K562 (cell line): ENCODE results near the gene SCARB2. TPM values are rescaled to one million over a fixed set of nuclear protein-coding genes. Genes with fewer than 3 reads are reported as not detected.
A peak's percentile ranks its signal among the peaks of the same experiment; 100 is the strongest.

Source experiments
- CBX1 ChIP-seq: sonication (generic); IDR thresholded peaks from 2 replicates; pipeline ENCODE4 v1.6.1; 2016; ENCODE audit warnings: antibody characterized with exemption, low read depth, mild to moderate bottlenecking
- FOXP1 ChIP-seq: sonication (generic); formaldehyde crosslinking; IDR thresholded peaks from 2 replicates; pipeline ENCODE4 v1.8.0; 2022; ENCODE audit warnings: mild to moderate bottlenecking, missing genetic modification reagents
- HNRNPK ChIP-seq: fragments of 200-400 bp; formaldehyde crosslinking; IDR thresholded peaks from one replicate; pipeline ENCODE4 v1.6.1; 2018; ENCODE audit warnings: mild to moderate bottlenecking, low read depth, low read length; ENCODE audit not compliant: poor library complexity, severe bottlenecking
- KAT8 ChIP-seq: fragments of 450-650 bp; IDR thresholded peaks from 2 replicates; pipeline ENCODE4 v1.6.1; 2016; ENCODE audit warnings: low read depth, mild to moderate bottlenecking
- MEIS2 ChIP-seq: fragments of 450-650 bp; IDR thresholded peaks from 2 replicates; pipeline ENCODE4 v1.6.1; 2014; ENCODE audit warnings: mild to moderate bottlenecking; ENCODE audit not compliant: partially characterized antibody
- NCOR1 ChIP-seq: fragments of 450-650 bp; IDR thresholded peaks from 2 replicates; pipeline ENCODE4 v1.6.1; 2016; ENCODE audit warnings: mild to moderate bottlenecking, moderate library complexity
- PCBP1 ChIP-seq: fragments of 200-400 bp; formaldehyde crosslinking; IDR thresholded peaks from 2 replicates; pipeline ENCODE4 v1.6.1; 2018; ENCODE audit warnings: mild to moderate bottlenecking, low read depth, low read length; ENCODE audit not compliant: poor library complexity, severe bottlenecking
- PHF8 ChIP-seq: fragments of 200-600 bp; sonication (generic); IDR thresholded peaks from 2 replicates; pipeline ENCODE4 v1.6.1; 2012; ENCODE audit warnings: mixed run types, mild to moderate bottlenecking, inconsistent platforms, low read length, moderate library complexity, borderline replicate concordance
- POLR2AphosphoS5 ChIP-seq: IDR thresholded peaks from 2 replicates; pipeline ENCODE4 v1.6.1; 2011; ENCODE audit warnings: mild to moderate bottlenecking, low read depth, low read length, moderate library complexity; ENCODE audit not compliant: control insufficient read depth, insufficient read depth
- RBM22 ChIP-seq: fragments of 200-400 bp; formaldehyde crosslinking; IDR thresholded peaks from 2 replicates; pipeline ENCODE4 v1.6.1; 2018; ENCODE audit warnings: low read length, low read depth; ENCODE audit not compliant: poor library complexity, severe bottlenecking
- RNF2 ChIP-seq: sonication (generic); IDR thresholded peaks from 2 replicates; pipeline ENCODE4 v1.6.1; 2016
- SOX6 ChIP-seq: fragments of 450-650 bp; IDR thresholded peaks from 2 replicates; pipeline ENCODE4 v1.6.1; 2014; ENCODE audit warnings: mild to moderate bottlenecking
- TEAD2 ChIP-seq: fragments of 450-650 bp; IDR thresholded peaks from 2 replicates; pipeline ENCODE4 v1.6.1; 2016; ENCODE audit warnings: missing genetic modification characterization, control low read depth, missing compliant biosample characterization
- ZNF124 ChIP-seq: sonication (generic); formaldehyde crosslinking; IDR thresholded peaks from 2 replicates; pipeline ENCODE4 v1.8.1; 2022; ENCODE audit warnings: missing genetic modification reagents
- ZNF324 ChIP-seq: fragments of 250-450 bp; sonication (Bioruptor Pico); IDR thresholded peaks from 2 replicates; pipeline ENCODE4 v1.4.0; 2020; ENCODE audit warnings: mild to moderate bottlenecking
- ZNF766 ChIP-seq: fragments of 200-800 bp; sonication (Bioruptor generic); conservative IDR thresholded peaks from 2 replicates; pipeline ENCODE4 v1.6.1; 2016; ENCODE audit warnings: missing genetic modification characterization, missing compliant biosample characterization
- polyA plus RNA-seq, 8 experiments: library from polyadenylated mRNA; depleted of rRNA in 4 of 8; stranded (reverse) in 5 of 8; unstranded in 3 of 8; fragments of >200 nt; fragmentation: Nextera tagmentation in 2 of 8; fragmentation: Illumina TruSeq in 1 of 8; extraction: Ambion mirVana in 2 of 8; extraction: Trizol in 1 of 8; gene quantifications; 2 replicates each; pipeline versions ENCODE4 v1.2.1 to v1.2.3, GENCODE V29; 2011 to 2014; ENCODE audit warnings: inconsistent platforms in 1 of 8, missing spikeins in 1 of 8
- total RNA-seq, 7 experiments: library from RNA; depleted of rRNA in 6 of 7; stranded (reverse); fragments of >200 nt in 6 of 7; fragmentation: Illumina TruSeq in 2 of 7; extraction: Trizol in 2 of 7; gene quantifications; 2 replicates each; pipeline versions ENCODE4 v1.2.1 to v1.2.3, GENCODE V29; 2011 to 2021; ENCODE audit warnings: low replicate concordance in 1 of 7
- TF ChIP-seq, protein P1 (sequence below): fragments of 450-650 bp; conservative IDR thresholded peaks from 2 replicates; pipeline ENCODE4 v1.6.1; 2016; ENCODE audit warnings: missing genetic modification characterization, low read depth, mild to moderate bottlenecking, missing compliant biosample characterization, moderate library complexity
- TF ChIP-seq, protein P2 (sequence below): fragments of 250-450 bp; sonication (Bioruptor Pico); IDR thresholded peaks from 2 replicates; pipeline ENCODE4 v1.5.0; 2021; ENCODE audit warnings: mild to moderate bottlenecking, moderate library complexity
- TF ChIP-seq, protein P3 (sequence below): fragments of 250-450 bp; sonication (Bioruptor Pico); IDR thresholded peaks from 2 replicates; pipeline ENCODE4 v1.4.0; 2020; ENCODE audit warnings: mild to moderate bottlenecking
- TF ChIP-seq, protein P4 (sequence below): fragments of 250-450 bp; sonication (Bioruptor Pico); IDR thresholded peaks from 2 replicates; pipeline ENCODE4 v1.4.0; 2020; ENCODE audit warnings: borderline replicate concordance
- TF ChIP-seq, protein P5 (sequence below): fragments of 450-650 bp; formaldehyde crosslinking; conservative IDR thresholded peaks from 2 replicates; pipeline ENCODE4 v1.4.0; 2022; ENCODE audit warnings: mild to moderate bottlenecking, missing genetic modification characterization

SCARB2 gene
- total and polyA plus RNA-seq, 9 of the 15 experiments (the other 6 are each of a cell fraction or from before 2014, with no cell fraction given): 6.1 to 25.8 (median 17.8) TPM

DNA sequence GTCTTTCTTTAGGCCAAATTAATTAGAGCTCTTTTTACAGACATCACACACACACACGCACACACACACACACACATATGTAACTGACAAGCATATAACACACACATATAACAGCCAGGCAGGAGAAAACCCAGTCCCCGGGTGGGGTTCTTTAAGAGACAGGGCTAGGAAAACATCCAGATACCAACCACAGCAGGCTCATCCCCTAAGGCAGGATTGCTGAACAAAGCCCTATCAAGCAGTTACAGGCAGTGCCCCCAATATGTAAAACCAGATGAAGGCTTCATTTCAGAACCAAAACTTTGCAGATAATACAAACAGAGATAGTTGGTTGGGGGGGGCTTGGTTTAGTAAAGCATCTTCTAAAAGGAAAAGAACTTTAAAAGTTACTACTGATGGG, 19.9 kb upstream of the SCARB2 start (continued):
- TF ChIP-seq, protein P1, sequence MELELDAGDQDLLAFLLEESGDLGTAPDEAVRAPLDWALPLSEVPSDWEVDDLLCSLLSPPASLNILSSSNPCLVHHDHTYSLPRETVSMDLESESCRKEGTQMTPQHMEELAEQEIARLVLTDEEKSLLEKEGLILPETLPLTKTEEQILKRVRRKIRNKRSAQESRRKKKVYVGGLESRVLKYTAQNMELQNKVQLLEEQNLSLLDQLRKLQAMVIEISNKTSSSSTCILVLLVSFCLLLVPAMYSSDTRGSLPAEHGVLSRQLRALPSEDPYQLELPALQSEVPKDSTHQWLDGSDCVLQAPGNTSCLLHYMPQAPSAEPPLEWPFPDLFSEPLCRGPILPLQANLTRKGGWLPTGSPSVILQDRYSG (tag): no peak
- TF ChIP-seq MEIS2: no peak
- no peak for TF ChIP-seq RNF2
- TF ChIP-seq HNRNPK: no peak
- peak; percentile 80 for TF ChIP-seq NCOR1
- TF ChIP-seq PCBP1: no peak
- TF ChIP-seq RBM22: no peak
- TF ChIP-seq, protein P2, sequence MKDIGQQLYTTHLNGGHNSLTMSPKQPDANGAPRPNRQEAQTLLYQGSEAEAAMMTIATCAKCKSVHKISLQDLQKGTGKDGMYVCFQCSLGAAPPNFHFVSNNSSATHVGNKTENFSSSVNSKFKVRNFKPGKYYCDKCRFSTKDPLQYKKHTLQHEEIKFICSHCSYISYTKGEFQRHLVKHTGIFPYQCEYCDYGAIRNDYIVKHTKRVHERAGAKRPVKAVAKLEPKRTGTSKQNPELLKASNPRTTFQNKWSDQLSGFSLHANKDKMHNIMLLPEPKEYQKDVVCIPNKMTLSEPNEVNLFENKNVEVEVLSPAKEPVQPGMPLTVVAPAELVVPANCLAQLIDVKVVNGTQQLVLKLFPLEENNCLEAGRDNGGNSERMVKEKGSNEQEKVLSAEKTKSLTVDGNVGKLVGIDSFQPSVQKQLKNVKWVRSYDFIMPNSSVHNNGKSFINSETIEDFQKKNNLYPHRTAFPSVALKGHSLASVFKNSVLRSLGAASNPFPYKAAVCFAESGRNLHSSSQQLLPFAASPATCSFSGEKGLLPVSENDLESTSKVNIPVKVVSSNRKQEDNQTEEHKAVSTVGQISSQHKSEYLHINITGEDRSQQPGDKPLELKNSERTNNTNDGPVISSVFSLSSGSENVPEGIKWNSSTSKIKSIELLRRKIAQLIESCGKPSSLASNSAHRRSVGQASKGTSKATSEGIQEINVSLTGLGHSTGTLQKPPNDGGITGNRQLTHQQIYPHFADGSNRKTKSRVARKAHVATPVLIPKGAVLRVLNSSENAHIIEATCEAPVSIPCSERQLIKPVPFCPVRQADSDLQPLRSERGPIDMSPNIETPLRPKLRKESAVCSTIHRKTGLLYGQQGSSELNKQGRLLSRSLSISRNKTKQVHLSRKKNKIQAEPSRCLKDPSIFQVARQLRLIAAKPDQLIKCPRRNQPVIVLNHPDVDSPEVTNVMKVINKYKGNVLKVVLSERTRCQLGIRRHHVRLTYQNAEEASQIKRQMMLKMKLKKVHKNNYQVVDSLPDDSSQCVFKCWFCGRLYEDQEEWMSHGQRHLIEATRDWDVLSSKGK (CRISPR knock-in tag): no peak
- no peak for TF ChIP-seq FOXP1 (CRISPR knock-in tag)
- TF ChIP-seq, protein P3, sequence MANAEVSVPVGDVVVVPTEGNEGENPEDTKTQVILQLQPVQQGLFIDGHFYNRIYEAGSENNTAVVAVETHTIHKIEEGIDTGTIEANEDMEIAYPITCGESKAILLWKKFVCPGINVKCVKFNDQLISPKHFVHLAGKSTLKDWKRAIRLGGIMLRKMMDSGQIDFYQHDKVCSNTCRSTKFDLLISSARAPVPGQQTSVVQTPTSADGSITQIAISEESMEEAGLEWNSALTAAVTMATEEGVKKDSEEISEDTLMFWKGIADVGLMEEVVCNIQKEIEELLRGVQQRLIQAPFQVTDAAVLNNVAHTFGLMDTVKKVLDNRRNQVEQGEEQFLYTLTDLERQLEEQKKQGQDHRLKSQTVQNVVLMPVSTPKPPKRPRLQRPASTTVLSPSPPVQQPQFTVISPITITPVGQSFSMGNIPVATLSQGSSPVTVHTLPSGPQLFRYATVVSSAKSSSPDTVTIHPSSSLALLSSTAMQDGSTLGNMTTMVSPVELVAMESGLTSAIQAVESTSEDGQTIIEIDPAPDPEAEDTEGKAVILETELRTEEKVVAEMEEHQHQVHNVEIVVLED: no peak
- TF ChIP-seq ZNF324 (CRISPR knock-in tag): no peak
- TF ChIP-seq, protein P4, sequence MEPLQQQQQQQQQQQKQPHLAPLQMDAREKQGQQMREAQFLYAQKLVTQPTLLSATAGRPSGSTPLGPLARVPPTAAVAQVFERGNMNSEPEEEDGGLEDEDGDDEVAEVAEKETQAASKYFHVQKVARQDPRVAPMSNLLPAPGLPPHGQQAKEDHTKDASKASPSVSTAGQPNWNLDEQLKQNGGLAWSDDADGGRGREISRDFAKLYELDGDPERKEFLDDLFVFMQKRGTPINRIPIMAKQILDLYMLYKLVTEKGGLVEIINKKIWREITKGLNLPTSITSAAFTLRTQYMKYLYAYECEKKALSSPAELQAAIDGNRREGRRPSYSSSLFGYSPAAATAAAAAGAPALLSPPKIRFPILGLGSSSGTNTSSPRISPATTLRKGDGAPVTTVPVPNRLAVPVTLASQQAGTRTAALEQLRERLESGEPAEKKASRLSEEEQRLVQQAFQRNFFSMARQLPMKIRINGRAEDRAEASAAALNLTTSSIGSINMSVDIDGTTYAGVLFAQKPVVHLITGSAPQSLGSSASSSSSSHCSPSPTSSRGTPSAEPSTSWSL: no peak
- TF ChIP-seq, protein P5, sequence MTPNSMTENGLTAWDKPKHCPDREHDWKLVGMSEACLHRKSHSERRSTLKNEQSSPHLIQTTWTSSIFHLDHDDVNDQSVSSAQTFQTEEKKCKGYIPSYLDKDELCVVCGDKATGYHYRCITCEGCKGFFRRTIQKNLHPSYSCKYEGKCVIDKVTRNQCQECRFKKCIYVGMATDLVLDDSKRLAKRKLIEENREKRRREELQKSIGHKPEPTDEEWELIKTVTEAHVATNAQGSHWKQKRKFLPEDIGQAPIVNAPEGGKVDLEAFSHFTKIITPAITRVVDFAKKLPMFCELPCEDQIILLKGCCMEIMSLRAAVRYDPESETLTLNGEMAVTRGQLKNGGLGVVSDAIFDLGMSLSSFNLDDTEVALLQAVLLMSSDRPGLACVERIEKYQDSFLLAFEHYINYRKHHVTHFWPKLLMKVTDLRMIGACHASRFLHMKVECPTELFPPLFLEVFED (CRISPR knock-in tag): no peak
- no peak for TF ChIP-seq KAT8
- TF ChIP-seq SOX6: no peak
- TF ChIP-seq PHF8: no peak
- no peak for TF ChIP-seq ZNF124 (CRISPR knock-in tag)
- no peak for TF ChIP-seq TEAD2 (tag)
- TF ChIP-seq POLR2AphosphoS5: peak; percentile 60; the same call in 1 of the 2 replicates
- TF ChIP-seq ZNF766 (CRISPR knock-in tag): 0 out of 2 replicates have a peak, but pooled peaks have one; percentile 39
- TF ChIP-seq CBX1: no peak
